ENCODE results near the gene SLC40A1. TPM values are rescaled to one million over a fixed set of nuclear protein-coding genes. Genes with fewer than 3 reads are reported as not detected.
"Not testable (repeated sequence)": the region's sequence is repeated elsewhere in the genome, so short reads cannot be mapped to it uniquely, and the experiment has no call there.

SLC40A1 gene
- total RNA-seq, 2 donors from 2014 or later = 43.8 to 72.0 TPM

GRCh38 chr2:189602233-189602632, 21.6 kb upstream of the SLC40A1 start:
- intact Hi-C loops (cut with DNase I) = no loop called here
- no peak for DNase-seq (ENCODE audit: low spot score)

DNA sequence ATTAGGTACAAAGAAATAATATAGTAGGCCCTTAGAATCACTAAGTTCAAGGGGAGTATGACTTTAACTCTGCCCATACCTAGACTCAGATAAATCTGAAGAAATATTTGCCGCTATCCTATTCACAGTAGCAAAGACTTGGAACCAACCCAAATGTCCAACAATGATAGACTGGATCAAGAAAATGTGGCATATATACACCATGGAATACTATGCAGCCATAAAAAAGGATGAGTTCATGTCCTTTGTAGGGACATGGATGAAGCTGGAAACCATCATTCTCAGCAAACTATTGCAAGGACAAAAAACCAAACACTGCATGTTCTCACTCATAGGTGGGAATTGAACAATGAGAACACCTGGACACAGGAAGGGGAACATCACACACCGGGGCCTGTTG, 21.1 kb upstream of the SLC40A1 start:
- DNase-seq (ENCODE audit: low spot score) = not testable (repeated sequence)
- intact Hi-C loops (cut with DNase I) = loop anchor here in 1 of 2 donors (1.0 kb wide), 1 partner anchor 13 kb away; no protein-coding TSS in a partner anchor

DNA sequence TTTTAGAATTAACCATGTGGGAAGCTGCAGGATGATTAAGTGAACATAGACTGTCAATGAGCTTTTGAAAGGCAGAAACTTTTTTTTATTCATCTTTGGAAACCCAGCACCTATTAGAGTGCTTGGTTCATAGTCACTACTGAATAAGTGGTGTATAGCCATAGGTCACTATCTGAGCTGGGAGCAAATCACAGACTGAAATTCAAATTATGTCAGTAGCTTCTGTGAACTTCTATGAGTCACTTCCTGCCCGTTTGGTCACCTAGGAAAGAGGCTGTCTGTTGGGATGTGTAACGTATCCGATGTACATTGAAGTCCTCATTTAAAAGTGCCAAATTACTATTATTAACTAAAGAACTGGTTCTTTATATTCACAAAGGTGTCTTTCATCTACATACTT, 20.5 kb upstream of the SLC40A1 start:
- intact Hi-C loops (cut with DNase I) = loop anchor here in 1 of 2 donors (1.0 kb wide), 1 partner anchor 13 kb away; no protein-coding TSS in a partner anchor
- DNase-seq (ENCODE audit: low spot score) = no peak

GRCh38 chr2:189599245-189599644, 18.7 kb upstream of the SLC40A1 start:
- DNase-seq (ENCODE audit: low spot score) = no peak
- intact Hi-C loops (cut with DNase I) = no loop called here

- no peak for DNase-seq (ENCODE audit: low spot score)
- intact Hi-C loops (cut with DNase I) = no loop called here
Observed at GRCh38 chr2:189595417-189595816, 14.8 kb upstream of the SLC40A1 start.

DNA sequence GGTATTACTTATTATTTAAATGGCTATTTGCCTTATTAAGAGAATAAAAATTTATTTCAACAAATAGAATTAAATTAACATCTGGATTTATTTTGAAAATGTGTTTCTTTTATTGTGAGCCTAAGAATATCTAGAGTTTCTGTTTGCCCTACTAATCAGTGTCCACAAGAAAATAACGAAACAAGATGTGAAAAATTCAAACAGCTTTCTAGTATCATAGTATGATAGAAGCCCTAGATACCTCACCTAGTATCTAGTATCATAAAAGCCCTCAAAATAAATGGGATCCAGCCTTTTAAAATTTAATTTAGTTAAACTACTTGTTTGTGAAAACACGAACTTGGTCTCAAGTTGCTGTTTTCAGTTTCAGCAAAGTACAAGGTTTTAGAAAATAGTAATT, 13.7 kb upstream of the SLC40A1 start:
- no peak for DNase-seq (ENCODE audit: low spot score)
- intact Hi-C loops (cut with DNase I) = no loop called here

DNA sequence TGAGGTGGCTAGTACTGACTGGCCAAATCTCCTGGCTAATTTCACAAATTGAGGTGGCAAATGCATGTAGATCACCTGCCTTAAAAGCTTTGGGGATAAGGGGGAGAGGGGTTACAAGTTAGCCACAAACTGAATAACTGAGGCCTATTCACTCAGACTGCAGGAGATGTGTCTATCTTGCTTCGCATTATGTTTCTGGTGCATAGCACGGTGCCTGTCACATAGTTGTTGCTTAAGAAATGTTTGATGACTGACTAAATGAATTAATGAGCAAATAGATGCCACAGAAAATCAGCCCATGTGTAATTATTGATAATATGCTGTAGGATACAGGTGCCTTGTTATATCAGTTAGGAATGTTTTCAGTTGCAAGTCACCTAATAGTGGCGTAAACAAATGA, 12.5 kb upstream of the SLC40A1 start:
- no peak for DNase-seq (ENCODE audit: low spot score)
- intact Hi-C loops (cut with DNase I) = no loop called here

GRCh38 chr2:189592353-189592984, 11.9 kb upstream of the SLC40A1 start:
- intact Hi-C loops (cut with DNase I) = no loop called here
- DNase-seq (ENCODE audit: low spot score) = no peak

DNA sequence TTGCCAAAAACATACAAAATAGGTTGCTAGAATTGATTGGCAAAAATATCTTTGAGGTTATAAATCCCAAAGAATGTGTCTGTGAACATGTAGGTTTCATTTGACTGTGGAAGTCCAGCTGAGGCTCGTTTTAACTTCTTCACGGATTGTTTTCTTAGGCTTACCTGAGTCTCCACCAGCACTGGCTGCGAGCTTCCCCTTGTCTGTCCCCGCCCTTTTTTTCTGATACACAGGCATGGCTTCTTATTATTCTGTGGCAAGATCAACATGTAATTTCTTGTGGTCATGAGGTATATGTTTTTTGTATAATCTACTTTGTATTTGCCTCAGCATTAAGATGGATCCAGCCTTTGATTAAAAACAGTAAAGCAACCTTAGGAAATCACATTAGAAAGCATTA, 7.2 kb upstream of the SLC40A1 start:
- DNase-seq (ENCODE audit: low spot score) = no peak
- intact Hi-C loops (cut with DNase I) = loop anchor here in 1 of 2 donors (1.0 kb wide), 1 partner anchor 14 kb away; no protein-coding TSS in a partner anchor

- no peak for DNase-seq (ENCODE audit: low spot score)
- intact Hi-C loops (cut with DNase I) = no loop called here
Observed at GRCh38 chr2:189585226-189585756, 4.7 kb upstream of the SLC40A1 start.

- DNase-seq (ENCODE audit: low spot score) = no peak
- intact Hi-C loops (cut with DNase I) = no loop called here
Observed at GRCh38 chr2:189584686-189585085, 4.1 kb upstream of the SLC40A1 start.

DNA sequence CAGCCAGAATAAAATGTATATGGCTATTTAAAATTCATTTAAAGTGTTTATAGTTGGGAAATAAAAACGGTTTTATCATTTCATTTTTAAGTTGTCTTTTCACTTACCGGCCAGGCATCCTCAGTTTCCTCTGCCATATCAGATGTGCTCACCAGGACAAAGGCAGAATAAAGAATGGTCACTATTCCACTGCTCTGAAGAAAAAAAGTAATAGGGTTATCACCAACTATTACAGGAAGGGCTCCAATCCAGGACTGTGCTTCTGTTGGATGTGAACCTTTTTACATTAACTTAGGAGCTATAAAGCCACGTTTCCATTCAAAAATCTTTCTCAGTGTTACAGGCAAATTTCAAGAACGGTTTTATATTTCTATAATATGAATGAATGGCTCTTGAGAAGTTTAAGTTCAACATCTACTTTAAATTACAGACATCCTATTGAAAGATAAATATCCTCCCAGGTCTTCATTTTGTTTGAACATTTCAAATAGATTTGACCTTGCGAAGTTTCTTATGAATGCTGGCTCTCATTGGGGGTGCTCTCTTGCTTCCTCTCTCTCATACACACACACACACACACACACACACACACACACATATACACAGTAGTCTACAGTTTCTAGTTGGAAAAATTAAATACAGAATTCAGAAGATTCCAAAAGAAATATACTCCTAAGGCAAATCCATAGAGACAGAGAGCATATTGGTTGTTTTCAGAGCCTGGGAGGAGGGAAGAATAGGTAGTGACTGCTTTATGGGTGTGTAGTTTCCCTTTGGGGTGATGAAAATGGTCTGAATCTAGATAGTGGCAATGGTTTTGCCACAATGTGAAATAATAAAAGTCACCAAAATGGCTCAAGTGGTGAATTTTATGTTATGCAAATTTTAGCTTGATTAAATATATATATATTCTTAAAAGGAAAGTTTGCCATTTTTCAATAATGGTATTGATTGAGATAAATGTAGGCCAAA, 2.9 kb upstream of the SLC40A1 start:
- intact Hi-C loops (cut with DNase I) = no loop called here
- DNase-seq (ENCODE audit: low spot score) = no peak

GRCh38 chr2:189582809-189583192, 2.2 kb upstream of the SLC40A1 start:
- no peak for DNase-seq (ENCODE audit: low spot score)
- intact Hi-C loops (cut with DNase I) = no loop called here

GRCh38 chr2:189582140-189582808, 1.7 kb upstream of the SLC40A1 start:
- no peak for DNase-seq (ENCODE audit: low spot score)
- intact Hi-C loops (cut with DNase I) = no loop called here

DNA sequence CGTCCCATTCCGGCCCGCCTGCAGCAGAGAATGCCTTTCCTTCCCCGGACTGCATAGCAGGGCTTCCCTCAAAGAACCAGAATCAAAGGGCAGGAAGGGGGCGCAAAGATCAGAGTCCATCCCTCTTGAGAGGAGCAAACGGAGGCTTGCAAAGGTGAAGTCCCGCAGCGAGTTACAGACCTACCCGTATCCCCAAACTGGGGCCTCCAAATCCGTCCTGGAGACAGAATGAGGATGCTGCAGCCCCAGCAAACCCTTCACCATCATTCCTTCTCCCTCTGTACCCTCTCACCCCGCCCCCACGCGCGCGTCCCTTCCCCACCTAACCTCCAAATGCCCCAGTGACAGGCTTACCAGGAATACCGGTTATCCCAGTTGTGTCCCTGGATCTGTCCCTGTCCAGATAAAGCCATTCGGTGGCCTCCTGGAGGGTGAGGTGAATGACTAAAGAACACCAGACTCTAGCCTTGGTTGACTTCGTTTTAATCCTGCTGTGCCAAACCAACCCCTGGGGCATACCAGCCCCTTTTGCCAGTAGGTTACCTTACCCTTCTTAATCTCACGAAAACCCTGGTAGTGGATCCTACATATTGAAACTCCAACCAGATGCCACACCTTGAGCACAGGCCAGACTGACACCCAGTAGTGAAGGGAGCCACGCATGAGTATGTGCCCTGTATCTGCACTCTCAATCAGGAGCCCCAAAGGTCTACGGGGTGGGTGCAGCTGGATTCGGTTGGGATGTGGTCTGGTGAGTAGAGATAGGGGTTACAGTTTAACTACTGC, 961 bp upstream of the SLC40A1 start:
- intact Hi-C loops (cut with DNase I) = no loop called here
- no peak for DNase-seq (ENCODE audit: low spot score)

GRCh38 chr2:189580241-189580651, 340 bp downstream of the SLC40A1 start:
- intact Hi-C loops (cut with DNase I) = no loop called here
- no peak for DNase-seq (ENCODE audit: low spot score)

DNA sequence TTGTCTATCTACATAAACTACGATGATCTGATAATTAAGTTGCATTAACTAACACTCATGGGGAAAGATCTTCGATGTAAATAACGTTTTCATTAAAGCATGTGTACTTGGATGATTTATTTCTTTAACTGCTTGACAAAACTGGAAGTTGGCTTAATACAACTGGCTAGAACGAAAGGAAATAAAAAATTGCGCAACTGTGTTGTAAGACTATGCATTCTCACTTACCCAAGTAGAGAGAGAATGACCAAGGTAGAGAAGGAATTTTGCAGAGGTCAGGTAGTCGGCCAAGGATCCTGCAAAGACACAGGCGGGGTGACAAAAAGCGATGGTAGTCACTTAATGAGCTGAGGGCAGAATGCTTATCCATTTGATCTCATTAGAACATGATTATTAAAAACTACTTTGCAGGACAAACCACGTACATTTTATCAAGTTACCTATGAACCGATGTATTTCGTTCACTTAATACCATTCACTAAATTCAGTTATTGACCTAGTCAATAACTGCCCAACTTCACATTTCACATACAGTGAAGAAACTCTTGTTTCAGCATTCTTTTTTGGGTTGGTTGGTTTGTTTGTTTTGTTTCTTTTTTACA, 900 bp downstream of the SLC40A1 start:
- intact Hi-C loops (cut with DNase I) = loop anchor here (10.0 kb wide), 2 partner anchors 55 to 65 kb away; no protein-coding TSS in a partner anchor
- DNase-seq (ENCODE audit: low spot score) = no peak

- intact Hi-C loops (cut with DNase I) = loop anchor here (10.0 kb wide), 2 partner anchors 54 to 64 kb away; no protein-coding TSS in a partner anchor
- no peak for DNase-seq (ENCODE audit: low spot score)
Observed at GRCh38 chr2:189578272-189578950, 2.2 kb downstream of the SLC40A1 start.
